ENCODE measurements around the gene FAM187B. TPM values are rescaled to one million over a fixed set of nuclear protein-coding genes. Genes with fewer than 3 reads are reported as not detected.

Gene FAM187B
- not detected in 2 replicates for total RNA-seq (2014; rRNA removed; shearing (Covaris generic))

- peak; percentile 37 for DNase-seq
- Histone ChIP-seq H3K4me3 (ENCODE audit: insufficient read depth, low read depth, low read length) (no peak within 1 kb of the TSS), H3K36me3 (replicated peaks; ENCODE audit: control insufficient read depth, insufficient read depth, low read length) (no peaks in the 10 kb centered on the region), H3K27me3 (ENCODE audit: control insufficient read depth, insufficient read depth, low read length) (no peaks in the 10 kb centered on the region)
Observed at GRCh38 chr19:35228177-35228930, at the start of gene FAM187B. TSS of gene FAM187B (minus strand) at chr19:35228739. CDS start at chr19:35228680, 59 bp downstream.

- Histone ChIP-seq H3K4me3 (ENCODE audit: insufficient read depth, low read depth, low read length) (no peak overlapping the region), H3K36me3 (replicated peaks; ENCODE audit: control insufficient read depth, insufficient read depth, low read length) (peaks cover 11% of the 10 kb centered on the region), H3K27me3 (ENCODE audit: control insufficient read depth, insufficient read depth, low read length) (no peaks in the 10 kb centered on the region)
- peak; percentile 20 for DNase-seq
Observed at GRCh38 chr19:35276706-35277281, 48.3 kb upstream of the FAM187B start.

- DNase-seq = no peak
- Histone ChIP-seq H3K27me3 (ENCODE audit: control insufficient read depth, insufficient read depth, low read length) (no peaks in the 10 kb centered on the region), H3K4me3 (ENCODE audit: insufficient read depth, low read depth, low read length) (no peak overlapping the region), H3K36me3 (replicated peaks; ENCODE audit: control insufficient read depth, insufficient read depth, low read length) (peaks cover 24% of the 10 kb centered on the region)
Observed at GRCh38 chr19:35274323-35274722, 45.8 kb upstream of the FAM187B start.

GRCh38 chr19:35273686-35274259, 45.2 kb upstream of the FAM187B start:
- Histone ChIP-seq H3K36me3 (replicated peaks; ENCODE audit: control insufficient read depth, insufficient read depth, low read length) (peaks cover 24% of the 10 kb centered on the region), H3K4me3 (ENCODE audit: insufficient read depth, low read depth, low read length) (no peak overlapping the region), H3K27me3 (ENCODE audit: control insufficient read depth, insufficient read depth, low read length) (no peaks in the 10 kb centered on the region)
- no peak for DNase-seq

GRCh38 chr19:35272954-35273649, 44.6 kb upstream of the FAM187B start:
- Histone ChIP-seq H3K4me3 (ENCODE audit: insufficient read depth, low read depth, low read length) (no peak overlapping the region), H3K36me3 (replicated peaks; ENCODE audit: control insufficient read depth, insufficient read depth, low read length) (peaks cover 24% of the 10 kb centered on the region), H3K27me3 (ENCODE audit: control insufficient read depth, insufficient read depth, low read length) (no peaks in the 10 kb centered on the region)
- DNase-seq = no peak

- Histone ChIP-seq H3K27me3 (ENCODE audit: control insufficient read depth, insufficient read depth, low read length) (no peaks in the 10 kb centered on the region), H3K36me3 (replicated peaks; ENCODE audit: control insufficient read depth, insufficient read depth, low read length) (peaks cover 24% of the 10 kb centered on the region)
Observed at GRCh38 chr19:35272122-35272719, 43.7 kb upstream of the FAM187B start.

GRCh38 chr19:35271546-35271945, 43.0 kb upstream of the FAM187B start:
- H3K36me3 ChIP-seq (replicated peaks; ENCODE audit: control insufficient read depth, insufficient read depth, low read length) = peaks cover 23% of the 10 kb centered on the region
- no peaks in the 10 kb centered on the region for H3K27me3 ChIP-seq (ENCODE audit: control insufficient read depth, insufficient read depth, low read length)
- DNase-seq = no peak
- no peak overlapping the region for H3K4me3 ChIP-seq (ENCODE audit: insufficient read depth, low read depth, low read length)

More at GRCh38 chr19:35272122-35272719, 43.7 kb upstream of the FAM187B start:
- DNase-seq = no peak
- H3K4me3 ChIP-seq (ENCODE audit: insufficient read depth, low read depth, low read length) = no peak overlapping the region

GRCh38 chr19:35270381-35270811, 41.9 kb upstream of the FAM187B start:
- Histone ChIP-seq H3K27me3 (ENCODE audit: control insufficient read depth, insufficient read depth, low read length) (no peaks in the 10 kb centered on the region), H3K36me3 (replicated peaks; ENCODE audit: control insufficient read depth, insufficient read depth, low read length) (peaks cover 25% of the 10 kb centered on the region), H3K4me3 (ENCODE audit: insufficient read depth, low read depth, low read length) (no peak overlapping the region)
- DNase-seq = no peak

GRCh38 chr19:35269438-35270117, 41.0 kb upstream of the FAM187B start:
- H3K36me3 ChIP-seq (replicated peaks; ENCODE audit: control insufficient read depth, insufficient read depth, low read length) = peaks cover 26% of the 10 kb centered on the region
- peak overlapping the region; percentile 44 for H3K4me3 ChIP-seq (ENCODE audit: insufficient read depth, low read depth, low read length)
- no peaks in the 10 kb centered on the region for H3K27me3 ChIP-seq (ENCODE audit: control insufficient read depth, insufficient read depth, low read length)
- peak; percentile 96 for DNase-seq

- H3K27me3 ChIP-seq (ENCODE audit: control insufficient read depth, insufficient read depth, low read length) = no peaks in the 10 kb centered on the region
- H3K36me3 ChIP-seq (replicated peaks; ENCODE audit: control insufficient read depth, insufficient read depth, low read length) = peaks cover 30% of the 10 kb centered on the region
- peak within 1 kb of the TSS; percentile 59 for H3K4me3 ChIP-seq (ENCODE audit: insufficient read depth, low read depth, low read length)
- peak; percentile 95 for DNase-seq
Observed at GRCh38 chr19:35268536-35269437, 40.2 kb upstream of the FAM187B start, which contains the start of gene USF2. TSS of gene USF2 (plus strand) at chr19:35268962. CDS start at chr19:35269102, 140 bp downstream.

GRCh38 chr19:35267818-35268535, 39.4 kb upstream of the FAM187B start:
- peak overlapping the region; percentile 59 for H3K4me3 ChIP-seq (ENCODE audit: insufficient read depth, low read depth, low read length)
- H3K36me3 ChIP-seq (replicated peaks; ENCODE audit: control insufficient read depth, insufficient read depth, low read length) = peaks cover 27% of the 10 kb centered on the region
- peak; percentile 100 for DNase-seq
- no peaks in the 10 kb centered on the region for H3K27me3 ChIP-seq (ENCODE audit: control insufficient read depth, insufficient read depth, low read length)

- Histone ChIP-seq H3K27me3 (ENCODE audit: control insufficient read depth, insufficient read depth, low read length) (no peaks in the 10 kb centered on the region), H3K4me3 (ENCODE audit: insufficient read depth, low read depth, low read length) (peak overlapping the region; percentile 59), H3K36me3 (replicated peaks; ENCODE audit: control insufficient read depth, insufficient read depth, low read length) (peaks cover 26% of the 10 kb centered on the region)
- peak; percentile 81 for DNase-seq
Observed at GRCh38 chr19:35267353-35267817, 38.8 kb upstream of the FAM187B start.

All from H7 (cell line).